MM.1S (cell line): Measurements from ENCODE around the gene PDE6B.

Source experiments
- DNase-seq: peaks from one replicate; pipeline ENCODE4 v3.0.0-alpha.2; 2015
- H2AFZ ChIP-seq: fragments of 300-600 bp; sonication (generic); 2 replicates; pipeline ENCODE4 v1.6.0; 2016; ENCODE audit warnings: antibody characterized with exemption, low read length
- H3F3A ChIP-seq: fragments of 300-600 bp; sonication (generic); 2 replicates; pipeline ENCODE4 v1.6.1; 2016; ENCODE audit warnings: mild to moderate bottlenecking, antibody characterized with exemption, low read length, moderate library complexity, mixed read lengths; ENCODE audit not compliant: insufficient read depth
- H3K27ac ChIP-seq: fragments of 300-600 bp; sonication (generic); 2 replicates; pipeline ENCODE4 v1.5.1; 2016; ENCODE audit warnings: mild to moderate bottlenecking, low read length
- H3K27me3 ChIP-seq: fragments of 300-600 bp; sonication (generic); replicated peaks from 2 replicates; pipeline ENCODE4 v1.6.0; 2016; ENCODE audit warnings: low read length; ENCODE audit not compliant: insufficient read depth
- H3K36me3 ChIP-seq: fragments of 300-600 bp; sonication (generic); replicated peaks from 2 replicates; pipeline ENCODE4 v1.6.1; 2016; ENCODE audit warnings: mild to moderate bottlenecking, low read length, mixed read lengths; ENCODE audit not compliant: insufficient read depth
- H3K4me1 ChIP-seq: fragments of 300-600 bp; sonication (generic); 2 replicates; pipeline ENCODE4 v1.6.1; 2016; ENCODE audit warnings: low read length, mixed read lengths
- H3K4me2 ChIP-seq: fragments of 300-600 bp; sonication (generic); 2 replicates; pipeline ENCODE4 v1.6.0; 2016; ENCODE audit warnings: low read depth, low read length
- H3K4me3 ChIP-seq: fragments of 300-600 bp; sonication (generic); 2 replicates; pipeline ENCODE4 v1.5.1; 2016; ENCODE audit warnings: low read length, mixed read lengths
- H3K79me2 ChIP-seq: fragments of 300-600 bp; sonication (generic); 2 replicates; pipeline ENCODE4 v1.6.1; 2016; ENCODE audit warnings: mixed run types, low read length, mixed read lengths
- H3K9ac ChIP-seq: fragments of 300-600 bp; sonication (generic); 2 replicates; pipeline ENCODE4 v1.6.1; 2016; ENCODE audit warnings: low read length, mixed read lengths
- H3K9me2 ChIP-seq: fragments of 300-600 bp; sonication (generic); replicated peaks from 2 replicates; pipeline ENCODE4 v1.6.1; 2016; ENCODE audit warnings: mild to moderate bottlenecking, low read length, mixed read lengths; ENCODE audit not compliant: insufficient read depth
- H3K9me3 ChIP-seq: fragments of 300-600 bp; sonication (generic); replicated peaks from 2 replicates; pipeline ENCODE4 v1.6.1; 2016; ENCODE audit warnings: mild to moderate bottlenecking, low read length, mixed read lengths; ENCODE audit not compliant: insufficient read depth
- H4K20me1 ChIP-seq: fragments of 300-600 bp; sonication (generic); 2 replicates; pipeline ENCODE4 v1.6.1; 2016; ENCODE audit warnings: mild to moderate bottlenecking, low read length, moderate library complexity, mixed read lengths; ENCODE audit not compliant: insufficient read depth
- CTCF ChIP-seq: fragments of 300-600 bp; sonication (generic); IDR thresholded peaks from 2 replicates; pipeline ENCODE4 v1.5.1; 2016; ENCODE audit warnings: antibody characterized with exemption, low read length, mixed read lengths
- EZH2 ChIP-seq: fragments of 300-600 bp; sonication (generic); optimal IDR thresholded peaks from 2 replicates; pipeline ENCODE3; 2017; ENCODE audit warnings: low read depth, mild to moderate bottlenecking, antibody characterized with exemption, low read length, mixed read lengths
- EZH2phosphoT487 ChIP-seq: fragments of 300-600 bp; sonication (generic); IDR thresholded peaks from 2 replicates; pipeline ENCODE4 v1.6.1; 2018; ENCODE audit warnings: antibody characterized with exemption, low read length

The PDE6B gene

DNA sequence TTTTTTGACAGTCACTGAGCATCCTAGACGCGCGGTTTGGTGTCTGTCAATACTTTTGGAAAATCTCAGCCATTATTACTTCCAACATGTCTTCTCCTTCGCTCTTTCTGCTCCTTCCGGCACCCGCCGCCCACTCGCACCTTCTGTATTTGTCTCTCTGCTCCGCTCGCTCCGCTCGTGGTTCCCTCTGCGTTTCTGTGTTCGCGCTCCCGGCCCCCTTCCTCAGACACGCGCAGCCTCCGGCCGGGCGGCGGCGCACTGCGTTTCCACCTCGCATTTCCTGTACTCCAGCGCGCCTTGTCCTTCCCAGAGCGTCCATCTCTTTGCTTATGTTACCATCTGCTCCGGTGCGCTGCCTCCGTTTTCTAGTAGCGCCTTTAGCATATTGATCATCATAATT is 21.1 kb downstream of the PDE6B start:
- Histone ChIP-seq H3K9me2 (no peaks in the 10 kb centered on the region), H3K36me3 (no peaks in the 10 kb centered on the region), H3K27me3 (no peaks in the 10 kb centered on the region), H3K79me2 (no peaks in the 10 kb centered on the region), H4K20me1 (no peaks in the 10 kb centered on the region), H3F3A (no peaks in the 10 kb centered on the region), H3K9me3 (no peaks in the 10 kb centered on the region), H3K4me2 (no peak overlapping the region), H3K4me3 (no peak overlapping the region), H3K27ac (no peak overlapping the region), H3K4me1 (no peaks in the 10 kb centered on the region), H3K9ac (no peak overlapping the region), H2AFZ (no peak overlapping the region)
- TF ChIP-seq EZH2 (no peak), EZH2phosphoT487 (no peak), CTCF (no peak)
- no peak for DNase-seq

DNA sequence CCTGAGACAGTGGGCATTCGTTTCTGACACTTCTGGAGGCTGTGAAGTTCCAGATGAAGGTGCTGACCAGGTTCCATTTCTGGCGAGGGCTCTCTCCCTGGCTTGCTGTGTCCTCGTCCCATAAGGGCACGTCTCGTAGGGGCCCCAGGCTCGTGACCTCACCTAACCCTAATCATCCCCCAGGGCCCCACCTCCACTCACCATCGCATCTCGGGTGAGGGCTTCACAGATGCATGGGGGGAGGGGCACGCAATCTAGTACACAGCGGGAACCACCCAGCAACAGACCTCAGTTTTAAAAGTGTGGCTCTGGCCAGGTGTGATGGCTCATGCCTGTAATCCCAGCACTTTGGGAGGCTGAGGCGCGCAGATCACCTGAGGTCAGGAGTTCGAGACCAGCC is 22.1 kb downstream of the PDE6B start:
- H2AFZ ChIP-seq = no peak overlapping the region
- H3K36me3 ChIP-seq = no peaks in the 10 kb centered on the region
- H3K9ac ChIP-seq = no peak overlapping the region
- H3K4me3 ChIP-seq = no peak overlapping the region
- TF ChIP-seq EZH2 (no peak), CTCF (no peak), EZH2phosphoT487 (no peak)
- no peak overlapping the region for H3K4me2 ChIP-seq
- H4K20me1 ChIP-seq = no peaks in the 10 kb centered on the region
- DNase-seq = no peak
- H3K9me2 ChIP-seq = no peaks in the 10 kb centered on the region
- H3K79me2 ChIP-seq = no peaks in the 10 kb centered on the region
- no peaks in the 10 kb centered on the region for H3K4me1 ChIP-seq
- H3K27me3 ChIP-seq = no peaks in the 10 kb centered on the region
- H3F3A ChIP-seq = no peaks in the 10 kb centered on the region
- no peaks in the 10 kb centered on the region for H3K9me3 ChIP-seq
- H3K27ac ChIP-seq = no peak overlapping the region

DNA sequence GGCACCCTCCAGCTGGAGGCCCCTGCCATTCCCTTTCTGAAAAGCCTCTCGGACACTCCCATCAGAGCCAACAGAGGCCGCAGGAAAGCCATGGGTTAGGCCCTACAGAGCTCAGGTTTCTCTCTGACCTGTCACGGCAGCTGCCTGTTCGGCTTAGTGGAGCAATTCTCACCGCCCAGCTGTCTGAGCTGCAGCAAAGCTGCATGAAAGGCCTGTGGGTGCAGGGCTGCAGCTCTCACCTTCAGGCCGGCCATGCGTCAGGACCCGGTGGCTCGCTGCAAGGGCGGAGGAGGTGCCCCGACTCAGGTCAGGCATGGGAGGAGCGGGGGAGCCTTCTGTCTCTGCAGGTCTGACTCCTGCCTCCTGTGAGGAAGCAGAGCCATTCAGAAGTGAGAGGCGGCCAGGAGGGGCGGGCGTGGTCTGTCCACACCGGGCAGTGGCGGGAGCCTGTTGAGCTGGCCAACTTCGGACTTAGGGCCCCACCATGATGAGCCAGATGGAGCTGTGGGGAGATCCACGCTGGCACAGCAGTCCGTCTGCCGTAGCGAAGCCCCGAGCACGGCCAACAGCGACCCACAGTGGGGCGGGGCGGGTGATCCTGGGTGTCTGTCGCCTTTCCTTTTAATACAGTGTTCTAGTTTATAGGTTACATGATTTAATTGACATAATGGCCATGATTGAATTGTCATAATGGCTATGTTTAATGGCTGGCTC is 23.4 kb downstream of the PDE6B start:
- no peaks in the 10 kb centered on the region for H3K79me2 ChIP-seq
- H3K4me2 ChIP-seq = no peak overlapping the region
- no peaks in the 10 kb centered on the region for H3K27me3 ChIP-seq
- H3K4me3 ChIP-seq = no peak overlapping the region
- no peaks in the 10 kb centered on the region for H3F3A ChIP-seq
- TF ChIP-seq EZH2phosphoT487 (no peak), CTCF (no peak), EZH2 (no peak)
- no peaks in the 10 kb centered on the region for H3K9me3 ChIP-seq
- H3K27ac ChIP-seq = no peak overlapping the region
- no peaks in the 10 kb centered on the region for H3K4me1 ChIP-seq
- no peaks in the 10 kb centered on the region for H3K9me2 ChIP-seq
- no peaks in the 10 kb centered on the region for H4K20me1 ChIP-seq
- DNase-seq = no peak
- no peaks in the 10 kb centered on the region for H3K36me3 ChIP-seq
- H3K9ac ChIP-seq = no peak overlapping the region
- H2AFZ ChIP-seq = no peak overlapping the region
